Panc1 (cell line): Measurements from ENCODE around the gene PTGDS. TPM values are rescaled to one million over a fixed set of nuclear protein-coding genes. Genes with fewer than 3 reads are reported as not detected.

Source experiments
- ATAC-seq: fragments of 200-7000 bp; cut with Tn5 transposase; 2 replicates; pipeline ENCODE4 v1.9.1; 2020; ENCODE audit warnings: mild to moderate bottlenecking, moderate library complexity
- BruUV-seq: library from RNA; stranded (reverse); fragments of 400-500 nt; replicated peaks from 2 replicates; lab custom pipeline; 2021; lab: Mats Ljungman, UMichigan
- CTCF ChIA-PET: fragments of 300-600 bp; sonication (Branson Sonifier 250); formaldehyde crosslinking; loops from one replicate; lab custom pipeline; 2022; ENCODE audit warnings: antibody characterized with exemption; lab: Charles Lee
- POLR2A ChIA-PET: fragments of 300-600 bp; sonication (Branson Sonifier 250); formaldehyde crosslinking; loops from one replicate; lab custom pipeline; 2022; ENCODE audit warnings: antibody characterized with exemption; lab: Charles Lee
- DNase-seq: peaks from one replicate; pipeline ENCODE4 v3.0.0-alpha.2; 2010; ENCODE audit warnings: low read depth, low spot score
- H3K27ac ChIP-seq: 2 replicates; pipeline ENCODE4 v1.5.1; 2011; ENCODE audit warnings: mild to moderate bottlenecking, low read length, inconsistent platforms
- H3K27me3 ChIP-seq: fragments of 200-500 bp; sonication (Bioruptor generic); 2 replicates; pipeline ENCODE4 v1.6.0; 2014; ENCODE audit warnings: low read length, inconsistent platforms; ENCODE audit not compliant: control insufficient read depth, insufficient read depth
- H3K36me3 ChIP-seq: fragments of 200-500 bp; sonication (Bioruptor generic); 2 replicates; pipeline ENCODE4 v1.5.1; 2014; ENCODE audit warnings: inconsistent platforms, mild to moderate bottlenecking, low read length, moderate library complexity; ENCODE audit not compliant: control insufficient read depth, insufficient read depth
- H3K4me1 ChIP-seq: 2 replicates; pipeline ENCODE4 v1.5.1; 2011; ENCODE audit warnings: inconsistent platforms, mild to moderate bottlenecking, low read length, moderate library complexity; ENCODE audit not compliant: control insufficient read depth, insufficient read depth
- H3K4me3 ChIP-seq, 2 experiments: 2 replicates each; pipeline ENCODE4 v1.5.1; 2011 to 2012; ENCODE audit warnings: low read depth in 2 of 2, low read length in 2 of 2, mild to moderate bottlenecking in 2 of 2, inconsistent platforms in 1 of 2, moderate library complexity in 1 of 2
- H3K9me3 ChIP-seq: fragments of 200-500 bp; sonication (Bioruptor generic); 2 replicates; pipeline ENCODE4 v1.5.1; 2014; ENCODE audit warnings: low read depth, mild to moderate bottlenecking, inconsistent platforms, low read length, moderate library complexity; ENCODE audit not compliant: control insufficient read depth, insufficient read depth
- CTCF ChIP-seq: fragments of 450-650 bp; IDR thresholded peaks from 2 replicates; pipeline ENCODE4 v1.5.1; 2017; ENCODE audit warnings: mild to moderate bottlenecking
- POLR2AphosphoS5 ChIP-seq: IDR thresholded peaks from 2 replicates; pipeline ENCODE4 v1.6.1; 2012; ENCODE audit warnings: mild to moderate bottlenecking, low read depth, low read length, moderate library complexity
- REST ChIP-seq, 2 experiments: IDR thresholded peaks; 2 replicates each; pipeline ENCODE4 v1.6.1; 2011 to 2012; ENCODE audit warnings: low read depth in 2 of 2, control low read depth in 1 of 2, low read length in 1 of 2, mild to moderate bottlenecking in 1 of 2, moderate library complexity in 1 of 2; ENCODE audit not compliant: insufficient read depth in 1 of 2
- SIN3A ChIP-seq: IDR thresholded peaks from 2 replicates; pipeline ENCODE4 v1.6.1; 2012; ENCODE audit warnings: low read depth, mild to moderate bottlenecking, low read length, moderate library complexity, borderline replicate concordance; ENCODE audit not compliant: insufficient read depth
- TCF7L2 ChIP-seq: IDR thresholded peaks from 2 replicates; pipeline ENCODE4 v1.6.1; 2011; ENCODE audit warnings: mild to moderate bottlenecking, low read depth, low read length, inconsistent platforms
- in situ Hi-C: cut with HindIII; loops from 2 replicates; pipeline ENCODE4 v1.10.0; 2016; ENCODE audit warnings: low sequenced_read_pairs, low pct_unique_long_range_greater_than_20kb
- intact Hi-C: fragments of 100-400 bp; cut with micrococcal nuclease; formaldehyde crosslinking; loops from one replicate; pipeline ENCODE4 v1.10.0; 2022; ENCODE audit not compliant: unreplicated experiment
- total RNA-seq: library from RNA; stranded (reverse); gene quantifications from one replicate; pipeline ENCODE4 v1.2.1, GENCODE V29; 2021; ENCODE audit not compliant: unreplicated experiment

The PTGDS gene
- total RNA-seq, 1 experiment from 2014 or later = 13.7 TPM

GRCh38 chr9:136960938-136961275 is 16.4 kb upstream of the PTGDS start:
- TF ChIP-seq SIN3A (no peak), TCF7L2 (no peak), CTCF (no peak), POLR2AphosphoS5 (no peak), REST (IDR thresholded peaks at IDR 0.05; ENCODE audit: insufficient read depth in 1 of 2, low read depth in 2 of 2, low read length in 1 of 2) (no peak)
- intact Hi-C loops (no loop called here), in situ Hi-C loops (no loop called here)
- CTCF ChIA-PET = interaction anchor here (0.7 kb wide), 1 partner anchor 13 kb away, joined by 3 read pairs; no protein-coding TSS in a partner anchor
- POLR2A ChIA-PET = no interaction called here
- DNase-seq = no peak
- no peak overlapping the region for H3K4me3 ChIP-seq
- ATAC-seq = no peak
- no TSS peak for BruUV-seq
- peaks cover 5% of the 10 kb centered on the region; the same call in 1 of the 2 replicates for H3K4me1 ChIP-seq
- H3K27me3 ChIP-seq = no peaks in the 10 kb centered on the region
- H3K27ac ChIP-seq = no peak overlapping the region
- H3K36me3 ChIP-seq = no peaks in the 10 kb centered on the region
- H3K9me3 ChIP-seq = no peaks in the 10 kb centered on the region

GRCh38 chr9:136961279-136962065 is 15.8 kb upstream of the PTGDS start:
- no peak overlapping the region for H3K4me3 ChIP-seq
- no peaks in the 10 kb centered on the region for H3K36me3 ChIP-seq
- no peaks in the 10 kb centered on the region for H3K9me3 ChIP-seq
- BruUV-seq = no TSS peak
- intact Hi-C loops = no loop called here
- no peak for DNase-seq
- H3K4me1 ChIP-seq = peaks cover 5% of the 10 kb centered on the region; the same call in 1 of the 2 replicates
- no peak for TF ChIP-seq POLR2AphosphoS5
- no peak for TF ChIP-seq REST (IDR thresholded peaks at IDR 0.05; ENCODE audit: insufficient read depth in 1 of 2, low read depth in 2 of 2, low read length in 1 of 2)
- no peak for TF ChIP-seq TCF7L2
- TF ChIP-seq CTCF = no peak
- TF ChIP-seq SIN3A = no peak
- H3K27ac ChIP-seq = no peak overlapping the region
- CTCF ChIA-PET = interaction anchor here (0.7 kb wide), 1 partner anchor 14 kb away, joined by 3 read pairs; no protein-coding TSS in a partner anchor
- H3K27me3 ChIP-seq = no peaks in the 10 kb centered on the region
- no peak; the same call in 1 of the 2 replicates for ATAC-seq
- in situ Hi-C loops = no loop called here
- POLR2A ChIA-PET = no interaction called here
